GM21526 (cell line): Measurements from ENCODE around the gene TMEM120A.

Source experiments
- ATAC-seq: cut with Tn5 transposase; IDR thresholded peaks from one replicate; pipeline ENCODE4 v1.9.1; 2021; ENCODE audit warnings: moderate library complexity; ENCODE audit not compliant: unreplicated experiment, low FRiP score

The TMEM120A gene

GRCh38 chr7:75981453-75982305, 12.7 kb downstream of the TMEM120A start:
- ATAC-seq, result no peak

GRCh38 chr7:75981203-75981452, 13.3 kb downstream of the TMEM120A start:
- ATAC-seq, result no peak

- ATAC-seq, result no peak
These were observed 13.8 kb downstream of the TMEM120A start for GRCh38 chr7:75980430-75981202.

- no peak for ATAC-seq
These were observed 14.5 kb downstream of the TMEM120A start for GRCh38 chr7:75979759-75980429.

GRCh38 chr7:75977743-75978142, 16.7 kb downstream of the TMEM120A start:
- no peak for ATAC-seq

- no peak for ATAC-seq
These were observed 22.2 kb downstream of the TMEM120A start for GRCh38 chr7:75971961-75972763.

- ATAC-seq, result no peak
These were observed 23.0 kb downstream of the TMEM120A start for GRCh38 chr7:75971309-75971960.

- no peak for ATAC-seq
These were observed 24.5 kb downstream of the TMEM120A start for GRCh38 chr7:75969704-75970498.

GRCh38 chr7:75969182-75969581, 25.2 kb downstream of the TMEM120A start:
- ATAC-seq, result no peak

GRCh38 chr7:75968561-75969001, 25.8 kb downstream of the TMEM120A start:
- ATAC-seq, result no peak

GRCh38 chr7:75968012-75968411, 26.4 kb downstream of the TMEM120A start:
- ATAC-seq, result no peak

GRCh38 chr7:75967487-75967997, 26.9 kb downstream of the TMEM120A start:
- ATAC-seq, result no peak

- no peak for ATAC-seq
These were observed 27.3 kb downstream of the TMEM120A start for GRCh38 chr7:75967055-75967454.

- ATAC-seq, result no peak
These were observed 28.0 kb downstream of the TMEM120A start for GRCh38 chr7:75966190-75966961.

- no peak for ATAC-seq
These were observed 28.8 kb downstream of the TMEM120A start for GRCh38 chr7:75965617-75966016.

- ATAC-seq, result no peak
These were observed 30.9 kb downstream of the TMEM120A start for GRCh38 chr7:75963381-75963995.

GRCh38 chr7:75962607-75963380, 31.6 kb downstream of the TMEM120A start:
- ATAC-seq, result no peak
